ENCODE data around the gene PPBP.

PPBP gene

DNA sequence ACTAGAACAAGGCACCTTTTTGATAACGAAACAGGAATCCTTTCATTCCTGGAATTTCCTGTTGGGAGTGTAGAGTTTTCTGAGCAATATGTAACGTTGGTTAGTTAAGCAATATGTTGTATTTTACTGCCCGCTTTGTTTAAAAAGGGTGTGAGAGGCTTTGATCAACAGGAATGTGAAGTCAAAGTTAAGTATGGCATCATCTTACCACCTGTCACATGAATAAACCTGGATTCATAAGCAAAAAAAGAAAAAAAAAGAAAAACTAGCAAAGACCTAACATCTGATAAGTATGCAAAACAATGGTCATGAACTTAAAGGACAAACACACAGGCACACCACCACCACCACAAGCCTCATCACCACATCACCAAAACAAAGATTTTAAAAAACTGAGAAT is 17.5 kb upstream of the PPBP start:
- ChIA-PET POLR2A (no interaction called here), CTCF (no interaction called here)
- DNase-seq (ENCODE audit: low read depth, low spot score) = no peak
- TF ChIP-seq, protein P1, sequence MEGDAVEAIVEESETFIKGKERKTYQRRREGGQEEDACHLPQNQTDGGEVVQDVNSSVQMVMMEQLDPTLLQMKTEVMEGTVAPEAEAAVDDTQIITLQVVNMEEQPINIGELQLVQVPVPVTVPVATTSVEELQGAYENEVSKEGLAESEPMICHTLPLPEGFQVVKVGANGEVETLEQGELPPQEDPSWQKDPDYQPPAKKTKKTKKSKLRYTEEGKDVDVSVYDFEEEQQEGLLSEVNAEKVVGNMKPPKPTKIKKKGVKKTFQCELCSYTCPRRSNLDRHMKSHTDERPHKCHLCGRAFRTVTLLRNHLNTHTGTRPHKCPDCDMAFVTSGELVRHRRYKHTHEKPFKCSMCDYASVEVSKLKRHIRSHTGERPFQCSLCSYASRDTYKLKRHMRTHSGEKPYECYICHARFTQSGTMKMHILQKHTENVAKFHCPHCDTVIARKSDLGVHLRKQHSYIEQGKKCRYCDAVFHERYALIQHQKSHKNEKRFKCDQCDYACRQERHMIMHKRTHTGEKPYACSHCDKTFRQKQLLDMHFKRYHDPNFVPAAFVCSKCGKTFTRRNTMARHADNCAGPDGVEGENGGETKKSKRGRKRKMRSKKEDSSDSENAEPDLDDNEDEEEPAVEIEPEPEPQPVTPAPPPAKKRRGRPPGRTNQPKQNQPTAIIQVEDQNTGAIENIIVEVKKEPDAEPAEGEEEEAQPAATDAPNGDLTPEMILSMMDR (IDR thresholded peaks at IDR 0.05; ENCODE audit: insufficient read depth, low read length, missing control alignments) = no peak
- H3K4me3 ChIP-seq (ENCODE audit: low read depth, low read length) = no peak overlapping the region

DNA sequence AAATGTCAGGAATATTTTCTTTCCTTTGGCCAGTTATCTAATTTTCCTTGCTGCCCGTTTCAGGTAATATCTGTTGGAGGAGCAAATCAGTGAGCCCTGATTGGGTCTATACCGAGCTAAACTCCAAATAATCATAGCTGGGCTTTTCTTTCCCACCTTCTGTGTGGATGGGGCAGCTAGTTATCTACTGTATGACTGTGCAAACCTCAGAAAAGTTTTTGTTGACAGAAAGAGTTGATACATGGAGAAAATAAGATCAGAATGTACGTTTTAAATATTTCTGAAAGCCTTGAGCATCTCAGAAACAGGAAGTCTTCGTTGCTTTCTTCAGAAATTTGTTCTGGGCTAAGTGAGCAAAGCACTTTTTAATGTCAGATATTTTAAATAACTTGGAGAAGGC is 16.7 kb upstream of the PPBP start:
- CTCF ChIA-PET = no interaction called here
- DNase-seq (ENCODE audit: low read depth, low spot score) = no peak
- TF ChIP-seq, protein P1 (IDR thresholded peaks at IDR 0.05; ENCODE audit: insufficient read depth, low read length, missing control alignments) = no peak

DNA sequence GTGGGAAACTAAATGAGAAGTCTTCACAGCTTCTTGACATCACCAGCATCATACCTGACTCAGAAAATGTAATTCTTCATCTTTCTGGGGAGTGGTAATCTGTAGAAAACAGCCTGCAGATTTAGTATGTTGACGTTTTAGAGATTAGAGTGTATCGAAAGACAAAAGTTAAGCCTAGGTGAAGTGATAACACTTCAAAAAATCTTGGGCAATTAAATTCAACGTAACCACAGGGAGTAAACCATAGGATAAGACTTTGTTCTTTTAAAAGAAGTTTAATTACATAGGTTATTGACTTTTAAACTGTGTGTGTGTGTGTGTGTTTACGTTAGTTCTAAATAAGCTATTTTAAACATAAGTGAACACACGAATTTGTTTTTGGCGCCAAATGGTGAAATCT is 12.3 kb upstream of the PPBP start:
- H3K4me3 ChIP-seq (ENCODE audit: low read depth, low read length) = no peak overlapping the region
- ChIA-PET POLR2A (no interaction called here), CTCF (no interaction called here)
- no peak for DNase-seq (ENCODE audit: low read depth, low spot score)
- TF ChIP-seq, protein P1 (IDR thresholded peaks at IDR 0.05; ENCODE audit: insufficient read depth, low read length, missing control alignments) = no peak

More for the DNA sequence above, 16.7 kb upstream of the PPBP start:
- H3K4me3 ChIP-seq (ENCODE audit: low read depth, low read length) = no peak overlapping the region
- POLR2A ChIA-PET = no interaction called here

DNA sequence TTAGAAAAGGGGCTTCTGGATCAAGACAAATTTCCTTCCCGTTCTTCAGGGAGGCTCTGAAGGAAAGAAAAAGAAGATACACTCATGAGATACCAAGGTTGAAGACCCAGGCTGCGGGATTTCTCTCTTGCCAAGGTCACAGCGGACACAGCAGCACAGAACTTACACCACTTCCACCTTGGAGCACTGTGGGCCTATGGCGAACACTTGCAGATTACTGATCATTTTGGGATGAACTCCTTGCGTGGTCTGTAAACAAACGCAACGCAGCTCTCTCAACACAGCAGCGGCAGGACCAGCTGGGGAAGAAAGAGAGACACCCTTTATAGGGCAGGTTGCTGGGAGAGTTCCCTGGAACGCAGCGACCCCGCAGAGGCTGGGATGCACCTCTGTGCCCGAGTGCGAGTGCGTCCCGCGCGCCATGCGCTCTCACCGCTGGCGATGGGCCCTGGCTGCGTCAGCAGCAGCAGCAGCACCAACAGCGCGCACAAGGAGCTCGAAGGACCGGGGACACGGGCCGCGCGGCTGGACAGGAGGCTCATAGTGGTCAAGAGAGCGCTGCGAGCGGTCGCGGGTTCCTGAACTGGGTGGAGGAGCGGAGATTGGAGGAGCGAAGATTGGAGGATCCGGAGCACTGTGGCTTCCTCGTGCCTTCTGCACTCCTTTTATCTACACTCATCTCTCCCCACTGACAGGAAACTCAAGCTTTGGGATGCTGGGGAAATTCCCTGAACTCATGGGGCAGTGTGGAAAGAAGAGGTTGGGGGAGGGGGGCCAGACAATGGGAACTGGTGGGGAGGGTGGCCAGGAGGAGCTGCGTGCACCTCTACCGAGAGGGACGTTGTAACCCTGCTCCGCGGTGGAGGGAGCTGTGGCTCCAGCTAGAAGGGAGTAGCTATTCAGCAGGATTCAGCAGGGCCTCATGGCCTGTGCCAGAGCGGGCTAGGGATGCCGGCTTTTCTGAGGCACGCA is 10.3 kb upstream of the PPBP start, which contains the start of gene CXCL5:
TSS of gene CXCL5 (minus strand) at position 638 of the 972 bp plus-strand sequence. CDS start at position 542, 96 bp downstream.
- TF ChIP-seq, protein P1 (IDR thresholded peaks at IDR 0.05; ENCODE audit: insufficient read depth, low read length, missing control alignments) = peak; percentile 26
- H3K4me3 ChIP-seq (ENCODE audit: low read depth, low read length) = peak within 1 kb of the TSS; percentile 51
- POLR2A ChIA-PET = no interaction called here
- CTCF ChIA-PET = interaction anchor here (0.9 to 2.6 kb wide), 6 partner anchors 13 to 336 kb away, joined by 3 to 15 read pairs (median 3); partner anchors contain the start of genes CXCL3 and PF4
- DNase-seq (ENCODE audit: low read depth, low spot score) = no peak

DNA sequence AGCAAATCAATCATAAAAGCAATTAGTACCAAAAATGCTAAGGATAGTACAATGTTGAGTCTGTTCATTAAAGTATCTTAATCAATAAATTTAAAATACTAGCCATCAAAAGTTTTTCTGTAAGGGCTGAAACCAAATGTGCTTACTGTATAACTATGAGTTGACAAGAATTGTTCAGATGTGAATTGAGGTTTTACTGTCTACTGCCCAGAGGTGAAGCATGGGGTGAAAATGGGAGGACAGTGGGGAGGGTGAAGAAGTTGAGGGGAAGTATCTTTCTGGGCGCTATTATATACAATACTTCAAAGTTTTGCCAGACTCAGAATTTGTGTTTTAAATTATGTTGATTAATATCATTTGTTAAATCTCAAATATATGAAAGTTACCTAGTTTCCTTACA is 4.1 kb upstream of the PPBP start:
- H3K4me3 ChIP-seq (ENCODE audit: low read depth, low read length) = no peak overlapping the region
- CTCF ChIA-PET = no interaction called here
- DNase-seq (ENCODE audit: low read depth, low spot score) = no peak
- TF ChIP-seq, protein P1 (IDR thresholded peaks at IDR 0.05; ENCODE audit: insufficient read depth, low read length, missing control alignments) = no peak
- POLR2A ChIA-PET = no interaction called here

DNA sequence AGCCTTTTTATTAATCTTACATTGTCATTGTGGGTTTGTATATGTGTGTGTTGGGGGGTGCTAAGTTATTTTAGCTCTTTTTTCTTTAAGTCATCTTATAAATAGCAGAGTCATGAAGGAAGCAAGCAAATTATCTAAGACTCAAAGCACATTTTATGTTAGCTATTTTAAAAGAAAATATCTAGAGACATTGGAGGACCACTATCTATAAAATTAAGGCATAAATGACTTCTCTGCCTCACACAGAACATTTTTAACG is 3.7 kb upstream of the PPBP start:
- TF ChIP-seq, protein P1 (IDR thresholded peaks at IDR 0.05; ENCODE audit: insufficient read depth, low read length, missing control alignments) = no peak
- ChIA-PET POLR2A (no interaction called here), CTCF (no interaction called here)
- no peak overlapping the region for H3K4me3 ChIP-seq (ENCODE audit: low read depth, low read length)
- no peak for DNase-seq (ENCODE audit: low read depth, low spot score)

Measured in AG04449 (cell line).